Ishikawa (cell line): ENCODE results near the gene RFC1.

Source experiments
- CEBPB ChIP-seq: IDR thresholded peaks from 2 replicates; pipeline ENCODE4 v1.6.1; 2012
- CREB1 ChIP-seq: IDR thresholded peaks from 2 replicates; pipeline ENCODE4 v1.6.1; 2012; ENCODE audit warnings: low read depth
- EGR1 ChIP-seq: IDR thresholded peaks from 2 replicates; pipeline ENCODE4 v1.6.1; 2012
- EP300 ChIP-seq: IDR thresholded peaks from 2 replicates; pipeline ENCODE4 v1.6.1; 2012; ENCODE audit warnings: borderline replicate concordance
- FOXM1 ChIP-seq: IDR thresholded peaks from 2 replicates; pipeline ENCODE4 v1.6.1; 2012; ENCODE audit warnings: low read depth, borderline replicate concordance
- MAX ChIP-seq: IDR thresholded peaks from 2 replicates; pipeline ENCODE4 v1.6.1; 2012
- RAD21 ChIP-seq: IDR thresholded peaks from 2 replicates; pipeline ENCODE4 v1.6.1; 2012; ENCODE audit warnings: low read depth
- REST ChIP-seq: IDR thresholded peaks from 2 replicates; pipeline ENCODE4 v1.6.1; 2012; ENCODE audit warnings: low read depth, mild to moderate bottlenecking
- YY1 ChIP-seq: IDR thresholded peaks from 2 replicates; pipeline ENCODE4 v1.6.1; 2012; ENCODE audit warnings: low read depth
- ZBTB7A ChIP-seq: IDR thresholded peaks from 2 replicates; pipeline ENCODE4 v1.6.1; 2012; ENCODE audit warnings: low read depth

GRCh38 chr4:39331191-39331590, 35.0 kb downstream of the RFC1 start:
- TF ChIP-seq YY1 = no peak
- TF ChIP-seq CEBPB = no peak
- TF ChIP-seq MAX = no peak
- TF ChIP-seq REST = no peak
- no peak for TF ChIP-seq ZBTB7A
- TF ChIP-seq EP300 = no peak
- no peak for TF ChIP-seq RAD21
- no peak for TF ChIP-seq FOXM1
- TF ChIP-seq EGR1 = no peak
- TF ChIP-seq CREB1 = no peak
